GM23338 (cell line): ENCODE data around the gene ATP10A. TPM values are rescaled to one million over a fixed set of nuclear protein-coding genes. Genes with fewer than 3 reads are reported as not detected.

Experiments
- ATAC-seq: fragments of 200-7000 bp; cut with Tn5 transposase; 3 replicates; pipeline ENCODE4 v1.9.1; 2020
- DNase-seq: peaks from one replicate; pipeline ENCODE4 v3.0.0-alpha.2; 2015; ENCODE audit warnings: low spot score
- H2AFZ ChIP-seq: fragments of 200-600 bp; sonication (generic); 2 replicates; pipeline ENCODE4 v1.8.0; 2016; ENCODE audit warnings: antibody characterized with exemption, mild to moderate bottlenecking, moderate library complexity
- H3F3A ChIP-seq: fragments of 200-600 bp; sonication (generic); replicated peaks from 2 replicates; pipeline ENCODE4 v1.8.0; 2017; ENCODE audit warnings: antibody characterized with exemption, mixed run types, low read depth
- H3K27ac ChIP-seq: fragments of 200-600 bp; sonication (generic); 2 replicates; pipeline ENCODE4 v1.6.1; 2016; ENCODE audit warnings: low read depth
- H3K27me3 ChIP-seq: fragments of 200-600 bp; sonication (generic); 2 replicates; pipeline ENCODE4 v1.8.0; 2016; ENCODE audit warnings: mild to moderate bottlenecking, mixed run types, moderate library complexity; ENCODE audit not compliant: insufficient read depth
- H3K36me3 ChIP-seq: fragments of 200-600 bp; sonication (generic); 2 replicates; pipeline ENCODE4 v1.8.0; 2016; ENCODE audit warnings: mild to moderate bottlenecking; ENCODE audit not compliant: insufficient read depth
- H3K4me1 ChIP-seq: fragments of 200-600 bp; sonication (generic); 2 replicates; pipeline ENCODE4 v1.8.0; 2016; ENCODE audit warnings: mild to moderate bottlenecking, moderate library complexity; ENCODE audit not compliant: insufficient read depth
- H3K4me2 ChIP-seq: fragments of 200-600 bp; sonication (generic); 2 replicates; pipeline ENCODE4 v1.7.1; 2017; ENCODE audit warnings: mixed run types
- H3K4me3 ChIP-seq: fragments of 200-600 bp; sonication (generic); 2 replicates; pipeline ENCODE4 v1.6.1; 2016; ENCODE audit warnings: mixed run types
- H3K79me2 ChIP-seq: fragments of 200-600 bp; sonication (generic); replicated peaks from 2 replicates; pipeline ENCODE4 v1.8.0; 2017; ENCODE audit warnings: mild to moderate bottlenecking; ENCODE audit not compliant: insufficient read depth
- H3K9me2 ChIP-seq: fragments of 200-600 bp; sonication (generic); 2 replicates; pipeline ENCODE4 v1.8.0; 2017; ENCODE audit not compliant: insufficient read depth
- H4K20me1 ChIP-seq: fragments of 200-600 bp; sonication (generic); replicated peaks from 2 replicates; pipeline ENCODE4 v1.8.0; 2017; ENCODE audit warnings: mild to moderate bottlenecking; ENCODE audit not compliant: insufficient read depth
- H3K27ac Mint-ChIP-seq: 2 replicates; pipeline ENCODE4 v1.8.0; 2020; ENCODE audit warnings: inconsistent platforms, mild to moderate bottlenecking, moderate library complexity, mixed read lengths
- H3K27me3 Mint-ChIP-seq: 3 replicates; pipeline ENCODE4 v1.8.0; 2022; ENCODE audit warnings: low read depth, mild to moderate bottlenecking, moderate library complexity, mixed read lengths, inconsistent platforms; ENCODE audit not compliant: insufficient read depth, poor library complexity
- H3K36me3 Mint-ChIP-seq: 3 replicates; pipeline ENCODE4 v1.8.0; 2021; ENCODE audit warnings: low read depth, mild to moderate bottlenecking, inconsistent platforms, moderate library complexity, mixed read lengths
- H3K4me1 Mint-ChIP-seq: 3 replicates; pipeline ENCODE4 v1.8.0; 2020; ENCODE audit warnings: mild to moderate bottlenecking, inconsistent platforms, mixed read lengths
- H3K4me3 Mint-ChIP-seq: 3 replicates; pipeline ENCODE4 v1.8.0; 2021; ENCODE audit warnings: moderate library complexity, mild to moderate bottlenecking, inconsistent platforms, mixed read lengths
- H3K9me3 Mint-ChIP-seq: 3 replicates; pipeline ENCODE4 v1.8.0; 2020; ENCODE audit warnings: moderate library complexity, mild to moderate bottlenecking, inconsistent platforms, mixed read lengths
- ETS1 ChIP-seq: IDR thresholded peaks from 2 replicates; pipeline ENCODE4 v1.6.1; 2016; ENCODE audit warnings: antibody characterized with exemption
- EZH2 ChIP-seq: fragments of 200-600 bp; sonication (generic); IDR thresholded peaks from one replicate; pipeline ENCODE4 v1.8.0; 2017; ENCODE audit warnings: antibody characterized with exemption, mild to moderate bottlenecking, low read depth; ENCODE audit not compliant: unreplicated experiment
- JUNB ChIP-seq: IDR thresholded peaks from one replicate; pipeline ENCODE4 v1.6.1; 2016; ENCODE audit warnings: antibody characterized with exemption; ENCODE audit not compliant: unreplicated experiment
- NANOG ChIP-seq: IDR thresholded peaks from 2 replicates; pipeline ENCODE4 v1.6.1; 2016; ENCODE audit warnings: antibody characterized with exemption, borderline replicate concordance
- POLR2AphosphoS5 ChIP-seq: IDR thresholded peaks from 2 replicates; pipeline ENCODE4 v1.6.1; 2016; ENCODE audit warnings: antibody characterized with exemption, low read depth
- STAT1 ChIP-seq: IDR thresholded peaks from one replicate; pipeline ENCODE4 v1.6.1; 2016; ENCODE audit warnings: antibody characterized with exemption; ENCODE audit not compliant: unreplicated experiment
- ZNF331 ChIP-seq: fragments of 250-450 bp; sonication (Bioruptor Pico); IDR thresholded peaks from 2 replicates; pipeline ENCODE4 v1.5.0; 2020; ENCODE audit warnings: low read depth, mild to moderate bottlenecking, moderate library complexity
- ZNF462 ChIP-seq: fragments of 250-450 bp; sonication (Bioruptor Pico); IDR thresholded peaks from 2 replicates; pipeline ENCODE4 v1.5.0; 2020; ENCODE audit warnings: mild to moderate bottlenecking, moderate library complexity
- polyA plus RNA-seq: library from polyadenylated mRNA; unstranded; fragments of >200 nt; fragmentation: Nextera tagmentation; extraction: Ambion mirVana; gene quantifications from 2 replicates; pipeline ENCODE4 v1.2.1, GENCODE V29; 2016
- total RNA-seq: library from RNA; depleted of rRNA; stranded (reverse); fragments of >200 nt; shearing (Covaris generic); gene quantifications from 2 replicates; pipeline ENCODE4 v1.2.3, GENCODE V29; 2014
- TF ChIP-seq, protein P1 (sequence below), 2 experiments: fragments of 200-600 bp in 1 of 2; sonication (generic) in 1 of 2; conservative IDR thresholded peaks; 2 replicates each; pipeline versions ENCODE4 v1.5.1 to v1.6.1; 2016 to 2017; ENCODE audit warnings: antibody characterized with exemption in 2 of 2, low read depth in 2 of 2, mild to moderate bottlenecking in 2 of 2, moderate library complexity in 1 of 2

Gene ATP10A
- total and polyA plus RNA-seq, 2 experiments from 2014 or later = 0.36 to 5.6 TPM

DNA sequence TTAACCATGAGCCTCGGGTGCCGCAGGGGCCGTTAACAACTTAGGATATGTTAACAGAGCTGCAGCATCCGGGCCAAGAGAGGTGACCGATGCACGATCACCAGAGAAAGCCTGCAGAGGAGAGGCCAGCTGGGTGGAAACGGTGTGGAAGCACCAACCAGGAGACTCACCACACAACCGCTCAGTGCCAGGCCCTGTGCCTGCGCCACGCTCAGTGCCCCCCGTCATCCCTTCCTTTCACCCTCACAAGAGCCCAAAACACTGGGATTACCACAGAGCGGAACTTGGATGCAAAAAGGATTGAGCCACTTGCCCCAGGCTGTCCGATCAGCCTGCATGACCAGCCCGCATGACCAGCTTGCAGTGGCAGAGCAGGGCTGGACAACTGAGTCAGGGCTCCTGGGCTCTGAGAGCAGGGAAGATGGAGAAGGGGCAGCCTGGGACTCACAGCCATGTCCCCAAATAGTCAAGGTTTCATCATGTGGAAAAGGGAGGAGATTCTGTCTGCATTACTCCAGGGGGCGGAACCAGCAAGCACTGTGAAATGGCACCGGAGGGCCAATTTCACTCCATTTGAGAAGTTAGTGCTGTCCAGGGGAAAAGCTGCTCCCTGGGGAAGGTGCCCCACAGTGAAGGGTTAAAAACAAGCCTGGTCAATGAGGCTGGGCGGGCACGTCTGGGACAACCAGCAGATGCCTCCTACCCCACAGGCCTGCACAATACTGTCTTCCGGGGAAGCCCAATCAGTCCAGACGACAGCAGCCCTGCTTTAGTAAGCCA lies 156.8 kb downstream of the ATP10A start (continued):
- TF ChIP-seq ZNF462 (CRISPR knock-in tag) (no peak), JUNB (no peak), ZNF331 (CRISPR knock-in tag) (no peak), EZH2 (no peak)

DNA sequence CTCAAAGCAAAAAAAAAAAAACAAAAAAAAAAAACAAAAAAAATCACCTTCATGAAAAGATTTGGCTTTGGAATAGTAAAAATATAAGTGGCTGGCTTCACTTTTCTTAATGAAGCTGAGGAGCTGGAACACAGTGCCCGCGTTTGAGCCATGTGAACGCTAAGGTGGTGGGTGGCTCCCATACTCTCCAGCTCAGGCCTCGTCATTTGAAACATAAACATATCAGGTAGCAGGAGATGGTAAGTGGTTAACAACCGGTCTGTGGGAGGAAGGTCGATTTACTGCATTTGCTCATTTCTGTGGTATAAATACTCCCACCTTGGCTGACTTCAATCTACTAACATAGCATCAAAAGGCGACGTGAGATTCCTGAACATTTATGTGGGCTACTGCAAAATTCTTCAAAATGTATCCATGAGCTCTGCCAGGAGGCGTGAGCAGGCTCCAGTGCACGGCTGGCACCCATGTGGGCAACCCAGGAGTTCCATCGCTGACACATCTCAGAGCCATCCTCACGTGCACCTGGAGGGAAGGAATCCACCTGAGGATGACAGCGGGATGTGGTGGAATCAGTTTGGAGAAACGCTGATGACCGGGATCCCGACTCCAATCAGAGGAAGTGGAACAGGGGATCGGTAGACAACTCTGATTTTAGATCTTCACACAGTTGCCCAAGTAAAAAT lies 157.6 kb downstream of the ATP10A start:
- Histone ChIP-seq H3K4me3 (no peak overlapping the region), H3K4me2 (no peak overlapping the region), H3K36me3 (no peaks in the 10 kb centered on the region), H3K4me1 (no peaks in the 10 kb centered on the region), H3K27me3 (no peaks in the 10 kb centered on the region), H3K9me2 (no peaks in the 10 kb centered on the region), H3K27ac (no peak overlapping the region), H3K79me2 (no peaks in the 10 kb centered on the region), H4K20me1 (no peaks in the 10 kb centered on the region), H2AFZ (no peak overlapping the region), H3F3A (no peaks in the 10 kb centered on the region)
- H3K9me3 Mint-ChIP-seq = no peaks in the 10 kb centered on the region
- peaks cover 12% of the 10 kb centered on the region for H3K27me3 Mint-ChIP-seq
- DNase-seq = no peak
- H3K36me3 Mint-ChIP-seq = no peaks in the 10 kb centered on the region
- 0 out of 3 replicates have a peak, but pooled peaks cover 2% of the 10 kb centered on the region for H3K4me1 Mint-ChIP-seq
- TF ChIP-seq ETS1 (no peak), STAT1 (no peak), NANOG (no peak), POLR2AphosphoS5 (no peak)
- TF ChIP-seq, protein P1, sequence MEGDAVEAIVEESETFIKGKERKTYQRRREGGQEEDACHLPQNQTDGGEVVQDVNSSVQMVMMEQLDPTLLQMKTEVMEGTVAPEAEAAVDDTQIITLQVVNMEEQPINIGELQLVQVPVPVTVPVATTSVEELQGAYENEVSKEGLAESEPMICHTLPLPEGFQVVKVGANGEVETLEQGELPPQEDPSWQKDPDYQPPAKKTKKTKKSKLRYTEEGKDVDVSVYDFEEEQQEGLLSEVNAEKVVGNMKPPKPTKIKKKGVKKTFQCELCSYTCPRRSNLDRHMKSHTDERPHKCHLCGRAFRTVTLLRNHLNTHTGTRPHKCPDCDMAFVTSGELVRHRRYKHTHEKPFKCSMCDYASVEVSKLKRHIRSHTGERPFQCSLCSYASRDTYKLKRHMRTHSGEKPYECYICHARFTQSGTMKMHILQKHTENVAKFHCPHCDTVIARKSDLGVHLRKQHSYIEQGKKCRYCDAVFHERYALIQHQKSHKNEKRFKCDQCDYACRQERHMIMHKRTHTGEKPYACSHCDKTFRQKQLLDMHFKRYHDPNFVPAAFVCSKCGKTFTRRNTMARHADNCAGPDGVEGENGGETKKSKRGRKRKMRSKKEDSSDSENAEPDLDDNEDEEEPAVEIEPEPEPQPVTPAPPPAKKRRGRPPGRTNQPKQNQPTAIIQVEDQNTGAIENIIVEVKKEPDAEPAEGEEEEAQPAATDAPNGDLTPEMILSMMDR (conservative IDR thresholded peaks at IDR 0.05; ENCODE audit: low read depth in 2 of 2) = no peak
- H3K4me3 Mint-ChIP-seq = no peak overlapping the region
- no peak overlapping the region for H3K27ac Mint-ChIP-seq
- no peak for ATAC-seq
